Stimulated activated CD4-positive, alpha-beta T cell treated with anti-CD3 and anti-CD28 coated beads, Interleukin-4, amount 100 ng/mL, for 1 hour (primary cell): ENCODE results near the gene SHISA6.

Experiments used
- DNase-seq: peaks from one replicate; pipeline ENCODE4 v3.0.0-alpha.2; 2020

SHISA6 gene

DNA sequence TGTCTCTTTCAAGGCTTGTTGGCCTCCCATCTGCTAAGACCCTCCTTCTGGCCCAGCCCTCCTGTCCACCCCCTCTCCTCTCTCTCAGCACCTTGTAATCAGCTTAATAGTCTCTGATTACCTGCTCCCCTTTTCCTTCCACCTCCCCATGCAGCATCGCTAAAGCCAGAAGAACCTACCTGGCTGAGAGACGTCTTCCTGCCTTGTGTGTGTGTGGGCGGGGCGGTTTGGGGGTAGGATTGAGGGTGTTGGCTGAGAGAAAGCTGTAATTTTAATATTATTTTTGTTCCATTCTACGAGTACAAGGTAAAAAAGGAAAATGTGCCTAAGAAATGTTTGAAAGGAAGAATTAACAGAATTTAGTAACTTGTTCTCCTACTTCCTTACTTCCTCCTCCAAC, 360.6 kb downstream of the SHISA6 start:
- DNase-seq, result no peak

DNA sequence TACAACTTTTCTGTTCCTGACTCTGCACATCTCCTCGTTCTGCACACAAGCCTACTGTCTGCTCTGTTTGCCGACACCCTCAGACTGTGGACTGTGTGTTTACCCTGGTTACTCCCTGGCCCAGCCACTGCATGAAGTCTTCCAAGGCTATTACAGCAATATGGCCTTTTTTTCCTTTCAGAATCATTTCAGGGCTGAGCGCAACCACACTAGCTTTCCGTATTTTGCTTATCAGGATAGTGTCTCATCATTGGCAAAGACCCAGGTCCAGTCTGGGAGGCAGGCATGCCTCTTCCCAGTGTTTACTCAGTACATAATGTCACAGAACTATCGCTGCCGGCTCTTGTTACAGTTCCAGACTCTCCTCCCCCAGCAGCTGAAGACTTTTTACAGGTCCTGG, 367.4 kb downstream of the SHISA6 start:
- no peak for DNase-seq

DNA sequence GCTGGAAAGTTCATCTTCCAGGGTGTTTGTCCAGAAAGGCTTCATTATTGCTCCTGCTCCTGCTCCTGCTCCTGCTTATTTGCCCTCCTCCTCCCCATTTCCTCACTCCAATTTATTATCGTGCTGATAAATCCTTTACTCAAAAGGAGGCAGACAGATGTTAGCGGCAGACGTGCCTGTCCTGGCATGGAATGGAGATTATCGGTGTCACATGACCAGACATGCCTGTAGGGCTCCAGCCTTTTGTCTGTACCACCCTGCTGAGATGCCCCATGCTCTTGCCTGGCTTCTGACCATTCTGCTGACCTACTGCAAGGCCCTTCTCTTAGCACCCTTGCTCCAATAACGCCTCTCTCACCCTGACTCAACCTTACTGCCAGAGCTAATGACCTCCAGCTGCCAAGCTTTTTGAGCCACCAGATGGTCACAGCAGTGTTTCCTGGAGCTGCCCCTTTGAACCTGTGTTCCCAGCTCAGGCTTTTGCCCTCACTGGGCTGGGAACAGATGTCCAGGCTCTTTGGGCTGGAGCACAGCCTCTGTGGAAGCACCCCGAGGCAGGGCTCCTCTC, 370.1 kb downstream of the SHISA6 start:
- DNase-seq, result no peak

DNA sequence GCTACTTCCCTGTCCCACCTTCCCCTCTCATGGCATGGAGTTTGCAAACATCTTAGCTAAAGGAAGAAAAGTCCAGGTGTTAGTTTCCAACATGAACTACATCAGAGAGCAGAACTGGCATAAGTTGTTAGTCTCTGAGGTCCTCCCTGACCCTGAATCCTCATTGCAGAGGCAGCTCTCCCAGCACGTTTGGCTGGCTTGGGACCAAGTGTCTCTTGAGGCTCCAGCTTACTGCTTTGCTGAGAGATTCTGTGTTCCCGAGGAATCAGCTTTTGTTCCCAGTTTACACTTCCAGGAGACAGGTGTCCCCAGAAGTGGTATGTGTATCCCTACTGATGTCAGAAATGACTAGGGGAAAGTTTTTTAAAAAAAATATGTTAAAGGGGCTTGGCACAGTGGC, 371.9 kb downstream of the SHISA6 start:
- no peak for DNase-seq
